Measurements from ENCODE around the gene LMO7.

GRCh38 chr13:75855847-75856246, 219.7 kb downstream of the LMO7 start:
- TF ChIP-seq POLR2A (IDR thresholded peaks at IDR 0.05; ENCODE audit: low read depth, low read length) = no peak
- no peak for TF ChIP-seq POLR2AphosphoS5 (IDR thresholded peaks at IDR 0.05; ENCODE audit: low read depth, low read length)
- TF ChIP-seq TAF1 (IDR thresholded peaks at IDR 0.05; ENCODE audit: borderline replicate concordance, low read depth, low read length) = no peak

Data from GM12892 (cell line).